Thoracic aorta (tissue), 2 donors: Measurements from ENCODE around the gene BORCS8. TPM values are rescaled to one million over a fixed set of nuclear protein-coding genes. Genes with fewer than 3 reads are reported as not detected.

Experiments used
- ATAC-seq: fragments of 150-250 bp; one replicate; pipeline ENCODE4 v1.8.0; 2017; ENCODE audit warnings: low read depth; ENCODE audit not compliant: insufficient number of reproducible peaks, low FRiP score
- DNase-seq: peaks from one replicate; pipeline ENCODE4 v3.0.0-alpha.2; 2020; ENCODE audit warnings: low spot score
- H3K27ac ChIP-seq, 2 donors: fragments of 200-600 bp; sonication (generic); 1 replicate in 1 of 2; 2 replicates in 1 of 2; pipeline ENCODE4 v1.5.1; 2016; ENCODE audit warnings: mild to moderate bottlenecking in 2 of 2, moderate library complexity in 2 of 2
- H3K27me3 ChIP-seq: fragments of 200-600 bp; sonication (generic); replicated peaks from 2 replicates; pipeline ENCODE4 v1.6.0; 2016; ENCODE audit warnings: mild to moderate bottlenecking; ENCODE audit not compliant: insufficient read depth
- H3K36me3 ChIP-seq: fragments of 200-600 bp; sonication (generic); one replicate; pipeline ENCODE4 v1.5.1; 2016
- H3K4me1 ChIP-seq, 2 donors: fragments of 200-600 bp; sonication (generic); 1 replicate in 1 of 2; 2 replicates in 1 of 2; pipeline versions ENCODE4 v1.5.1 to v1.6.0; 2016; ENCODE audit warnings: low read depth in 2 of 2, mild to moderate bottlenecking in 1 of 2; ENCODE audit not compliant: control insufficient read depth in 1 of 2
- H3K4me3 ChIP-seq: fragments of 200-600 bp; sonication (generic); 2 replicates; pipeline ENCODE4 v1.5.1; 2016; ENCODE audit warnings: mild to moderate bottlenecking
- H3K9me3 ChIP-seq: fragments of 200-600 bp; sonication (generic); 2 replicates; pipeline ENCODE4 v1.5.1; 2016
- CTCF ChIP-seq: fragments of 200-600 bp; sonication (generic); IDR thresholded peaks from one replicate; pipeline ENCODE4 v1.5.1; 2019; ENCODE audit warnings: antibody characterized with exemption
- total RNA-seq, 2 donors: library from RNA; depleted of rRNA; stranded (reverse); fragments of >200 nt; gene quantifications; one replicate each; pipeline versions ENCODE4 v1.1.0 to v1.2.3, GENCODE V29; 2016

Gene BORCS8
- total RNA-seq, 2 donors from 2014 or later, result 15.2 to 15.4 TPM

GRCh38 chr19:19145684-19146608 lies 46.0 kb downstream of the BORCS8 start:
- H3K4me1 ChIP-seq, result peaks cover 0 to 11% of the 10 kb centered on the region in 2 donors
- no peaks in the 10 kb centered on the region for H3K27me3 ChIP-seq
- peak overlapping the region; percentile 55 for H3K4me3 ChIP-seq
- H3K27ac ChIP-seq, result no peak overlapping the region
- peaks cover 5% of the 10 kb centered on the region for H3K36me3 ChIP-seq
- H3K9me3 ChIP-seq, result no peaks in the 10 kb centered on the region
- DNase-seq (no peak), ATAC-seq (no peak)
- TF ChIP-seq CTCF, result peak; percentile 99

GRCh38 chr19:19145281-19145680 lies 46.7 kb downstream of the BORCS8 start:
- Histone ChIP-seq H3K4me1 (peaks cover 0 to 11% of the 10 kb centered on the region in 2 donors), H3K36me3 (peaks cover 5% of the 10 kb centered on the region), H3K27ac (no peak overlapping the region), H3K9me3 (no peaks in the 10 kb centered on the region), H3K4me3 (no peak overlapping the region), H3K27me3 (no peaks in the 10 kb centered on the region)
- TF ChIP-seq CTCF, result no peak
- ATAC-seq, result no peak
- DNase-seq, result no peak

GRCh38 chr19:19142347-19142746 lies 49.6 kb downstream of the BORCS8 start:
- Histone ChIP-seq H3K4me1 (peaks cover 6 to 16% of the 10 kb centered on the region in 2 donors), H3K9me3 (no peaks in the 10 kb centered on the region), H3K4me3 (no peak overlapping the region), H3K36me3 (peaks cover 3% of the 10 kb centered on the region), H3K27me3 (no peaks in the 10 kb centered on the region), H3K27ac (no peak overlapping the region)
- ATAC-seq (no peak), DNase-seq (no peak)
- TF ChIP-seq CTCF, result no peak

DNA sequence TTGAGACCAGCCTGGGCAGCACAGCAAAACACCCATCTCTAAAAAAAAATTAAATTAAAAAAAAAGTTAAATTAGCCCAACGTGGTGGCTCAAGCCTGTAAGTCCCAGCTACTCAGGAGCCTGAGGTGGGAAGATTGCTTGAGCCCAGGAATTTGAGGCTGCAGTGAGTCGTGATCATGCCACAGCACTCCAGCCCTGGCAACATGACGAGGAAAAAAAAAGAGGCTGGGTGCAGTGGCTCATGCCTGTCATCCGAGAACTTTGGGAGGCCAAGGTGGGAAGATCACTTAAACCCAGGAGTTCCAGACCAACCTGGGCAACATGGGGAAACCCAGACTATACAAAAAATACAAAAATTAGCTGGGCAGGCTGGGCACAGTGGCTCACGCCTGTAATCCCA lies 51.5 kb downstream of the BORCS8 start:
- no peak for DNase-seq
- H3K27ac ChIP-seq, result no peak overlapping the region
- no peak overlapping the region for H3K4me3 ChIP-seq
- no peaks in the 10 kb centered on the region for H3K9me3 ChIP-seq
- no peak for TF ChIP-seq CTCF
- no peaks in the 10 kb centered on the region for H3K27me3 ChIP-seq
- H3K4me1 ChIP-seq, result peaks cover 10 to 11% of the 10 kb centered on the region in 2 donors
- no peaks in the 10 kb centered on the region for H3K36me3 ChIP-seq
- ATAC-seq, result no peak

- no peak for DNase-seq
- H3K27me3 ChIP-seq, result no peaks in the 10 kb centered on the region
- H3K4me1 ChIP-seq, result peaks cover 10% of the 10 kb centered on the region in 2 donors
- no peaks in the 10 kb centered on the region for H3K9me3 ChIP-seq
- no peak overlapping the region for H3K4me3 ChIP-seq
- TF ChIP-seq CTCF, result no peak
- no peaks in the 10 kb centered on the region for H3K36me3 ChIP-seq
- H3K27ac ChIP-seq, result no peak overlapping the region
- no peak for ATAC-seq
Observed at GRCh38 chr19:19139876-19140229, 52.1 kb downstream of the BORCS8 start.
